ENCODE measurements around the gene TRIM39.

DNA sequence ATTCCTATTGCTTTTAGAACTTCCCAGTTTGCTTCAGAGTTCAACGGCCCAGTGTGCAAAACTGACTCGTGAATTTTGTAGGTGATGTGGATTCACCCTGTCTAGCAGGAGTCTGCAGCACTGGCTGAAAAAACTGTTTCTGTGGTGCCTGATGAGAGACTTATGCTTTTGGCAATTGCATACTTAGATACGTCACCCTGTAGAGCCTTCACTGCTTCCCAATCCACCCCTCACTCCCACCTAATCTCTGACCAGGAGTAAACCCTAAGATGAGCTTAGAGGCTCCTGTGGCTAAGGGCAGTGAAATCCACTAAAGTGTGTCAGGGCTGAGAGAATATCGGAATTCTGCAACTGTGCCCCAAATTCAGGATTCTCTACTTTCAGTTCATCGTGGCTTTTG, 32.5 kb downstream of the TRIM39 start:
- TF ChIP-seq, protein P1, sequence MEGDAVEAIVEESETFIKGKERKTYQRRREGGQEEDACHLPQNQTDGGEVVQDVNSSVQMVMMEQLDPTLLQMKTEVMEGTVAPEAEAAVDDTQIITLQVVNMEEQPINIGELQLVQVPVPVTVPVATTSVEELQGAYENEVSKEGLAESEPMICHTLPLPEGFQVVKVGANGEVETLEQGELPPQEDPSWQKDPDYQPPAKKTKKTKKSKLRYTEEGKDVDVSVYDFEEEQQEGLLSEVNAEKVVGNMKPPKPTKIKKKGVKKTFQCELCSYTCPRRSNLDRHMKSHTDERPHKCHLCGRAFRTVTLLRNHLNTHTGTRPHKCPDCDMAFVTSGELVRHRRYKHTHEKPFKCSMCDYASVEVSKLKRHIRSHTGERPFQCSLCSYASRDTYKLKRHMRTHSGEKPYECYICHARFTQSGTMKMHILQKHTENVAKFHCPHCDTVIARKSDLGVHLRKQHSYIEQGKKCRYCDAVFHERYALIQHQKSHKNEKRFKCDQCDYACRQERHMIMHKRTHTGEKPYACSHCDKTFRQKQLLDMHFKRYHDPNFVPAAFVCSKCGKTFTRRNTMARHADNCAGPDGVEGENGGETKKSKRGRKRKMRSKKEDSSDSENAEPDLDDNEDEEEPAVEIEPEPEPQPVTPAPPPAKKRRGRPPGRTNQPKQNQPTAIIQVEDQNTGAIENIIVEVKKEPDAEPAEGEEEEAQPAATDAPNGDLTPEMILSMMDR (IDR thresholded peaks at IDR 0.05) = no peak
- TF ChIP-seq POLR2A (IDR thresholded peaks at IDR 0.05) = no peak
